Myocyte (in vitro differentiated cells): Measurements from ENCODE around the gene STAC3. TPM values are rescaled to one million over a fixed set of nuclear protein-coding genes. Genes with fewer than 3 reads are reported as not detected.
"Not testable (repeated sequence)": the region's sequence is repeated elsewhere in the genome, so short reads cannot be mapped to it uniquely, and the experiment has no call there.

Experiments
- DNase-seq: peaks from one replicate; pipeline ENCODE4 v3.0.0-alpha.2; 2012; ENCODE audit warnings: low read depth
- polyA plus RNA-seq: library from polyadenylated mRNA; unstranded; fragments of >200 nt; gene quantifications from one replicate; pipeline ENCODE4 v1.2.1, GENCODE V29; 2012; ENCODE audit warnings: missing spikeins
- total RNA-seq: library from RNA; depleted of rRNA; stranded (reverse); fragments of >200 nt; gene quantifications from 2 replicates; pipeline ENCODE4 v1.2.3, GENCODE V29; 2014

The STAC3 gene
- 594 and 728 TPM in 2 replicates for total RNA-seq
- polyA plus RNA-seq: 337 TPM

GRCh38 chr12:57250956-57251355 lies at the start of gene STAC3:
TSS of gene STAC3 (minus strand) at chr12:57251187. CDS start at chr12:57249636, 1,551 bp downstream.
- DNase-seq: peak; percentile 95

DNA sequence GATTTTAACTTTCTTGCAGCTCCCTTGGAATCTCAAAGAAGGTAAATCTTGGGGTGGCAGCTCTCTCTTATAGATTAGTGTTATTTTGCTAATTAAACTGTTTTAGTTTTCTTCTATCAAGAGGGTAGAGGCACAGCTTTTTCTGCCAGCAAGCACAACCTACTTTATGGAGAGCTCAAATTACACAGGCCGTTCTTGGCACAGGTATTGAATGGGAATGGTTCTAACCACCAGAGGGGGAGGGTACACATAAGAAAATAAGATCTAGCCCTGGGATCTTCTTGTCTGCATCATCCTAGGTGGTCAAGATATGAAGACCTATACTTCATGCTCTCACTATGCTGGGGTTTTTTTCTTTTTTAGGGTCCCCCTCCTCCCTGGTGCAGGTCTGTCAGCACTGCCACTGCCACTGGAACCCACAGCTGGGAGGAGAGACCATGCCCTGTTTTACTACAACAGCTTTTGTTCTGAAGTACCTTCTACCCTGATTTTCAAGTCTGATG lies 48.6 kb upstream of the STAC3 start:
- peak; percentile 19 for DNase-seq

DNA sequence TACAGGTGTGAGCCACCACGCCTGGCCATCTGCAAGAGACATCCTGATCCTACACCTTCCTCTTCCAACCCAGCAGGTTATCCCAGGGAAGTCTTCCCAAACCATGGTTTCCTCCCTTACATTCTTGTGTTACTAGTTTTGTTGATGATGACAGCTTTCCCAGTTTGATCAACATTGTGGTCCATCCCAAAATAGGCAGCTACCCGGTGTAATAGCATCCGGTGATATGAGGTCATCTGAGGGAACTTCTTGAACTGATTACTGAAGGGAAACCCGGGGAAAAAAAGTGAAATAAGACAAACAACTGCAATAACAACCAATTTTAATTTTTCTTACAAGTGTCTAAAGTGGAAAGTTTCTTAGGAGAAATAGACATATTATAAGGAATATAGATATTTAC lies 45.3 kb upstream of the STAC3 start:
- peak; percentile 60 for DNase-seq

DNA sequence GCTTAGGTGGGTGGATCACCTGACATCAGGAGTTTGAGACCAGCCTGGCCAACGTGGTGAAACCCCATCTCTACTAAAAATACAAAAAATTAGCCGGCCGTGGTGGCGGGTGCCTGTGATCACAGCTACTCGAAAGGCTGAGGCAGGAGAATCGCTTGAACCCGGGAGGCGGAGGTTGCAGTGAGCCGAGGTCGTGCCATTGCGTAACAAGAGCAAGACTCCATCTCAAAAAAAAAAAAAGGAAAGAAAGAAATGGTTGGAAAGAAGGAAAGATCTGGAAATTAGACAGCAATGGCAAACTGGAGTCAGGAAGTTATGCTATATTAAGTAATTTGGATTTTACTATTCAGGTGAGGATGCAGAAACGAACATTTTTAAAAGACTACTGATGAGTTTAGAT lies 31.1 kb upstream of the STAC3 start:
- not testable (repeated sequence) for DNase-seq

- peak; percentile 81 for DNase-seq
Observed at GRCh38 chr12:57280211-57281062, 29.4 kb upstream of the STAC3 start.

- DNase-seq: no peak
Observed at GRCh38 chr12:57278465-57279381, 27.7 kb upstream of the STAC3 start.

GRCh38 chr12:57276935-57277563 lies 26.1 kb upstream of the STAC3 start:
- DNase-seq: peak; percentile 55

- DNase-seq: not testable (repeated sequence)
Observed at GRCh38 chr12:57276233-57276632, 25.2 kb upstream of the STAC3 start.

DNA sequence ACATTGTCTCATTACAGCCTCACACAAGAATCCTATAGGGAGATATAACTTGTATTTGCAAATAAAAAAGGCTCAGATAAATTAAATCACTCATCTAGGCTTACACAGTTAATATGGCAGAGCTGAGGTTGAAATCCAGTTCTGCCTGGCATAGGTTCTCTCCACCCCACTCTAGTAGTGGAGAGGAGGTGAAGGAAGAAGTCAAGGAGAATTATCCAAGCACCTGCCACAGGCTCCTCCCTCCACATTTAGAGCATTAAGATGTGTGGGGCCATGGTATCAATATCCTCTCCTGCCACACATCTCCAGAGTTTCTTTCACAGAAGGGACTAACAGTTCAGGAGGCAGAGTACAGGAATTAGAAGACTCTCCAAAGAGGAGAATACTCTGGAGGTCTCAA lies 22.5 kb upstream of the STAC3 start:
- no peak for DNase-seq

- DNase-seq: peak; percentile 94
Observed at GRCh38 chr12:57272337-57273151, 21.6 kb upstream of the STAC3 start.

DNA sequence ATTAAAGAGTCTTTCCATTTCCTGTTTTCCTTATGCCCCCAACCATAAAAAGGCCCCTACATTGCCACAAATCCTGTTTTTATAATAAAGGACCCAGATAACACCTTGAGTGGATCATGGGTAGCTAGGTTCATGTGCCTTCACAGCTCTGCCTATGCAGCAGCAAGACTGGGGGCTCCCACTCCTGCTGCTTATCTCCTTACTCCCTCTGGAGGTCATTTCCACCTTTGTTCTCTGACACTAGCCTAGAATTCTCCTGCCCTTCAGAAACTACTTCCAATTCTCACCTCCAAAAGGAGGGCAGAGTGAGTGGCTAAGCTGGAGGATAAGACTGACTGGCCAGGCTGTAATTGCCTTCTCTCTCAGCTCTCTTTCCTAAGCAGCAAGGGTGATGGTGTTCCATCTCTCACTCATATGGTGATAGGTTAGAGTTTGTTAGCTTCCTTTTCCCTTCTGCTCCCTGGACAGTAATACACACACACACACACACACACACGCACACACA lies 20.0 kb upstream of the STAC3 start:
- DNase-seq: peak; percentile 43

GRCh38 chr12:57268264-57268663 lies 17.3 kb upstream of the STAC3 start:
- DNase-seq: peak; percentile 41

DNA sequence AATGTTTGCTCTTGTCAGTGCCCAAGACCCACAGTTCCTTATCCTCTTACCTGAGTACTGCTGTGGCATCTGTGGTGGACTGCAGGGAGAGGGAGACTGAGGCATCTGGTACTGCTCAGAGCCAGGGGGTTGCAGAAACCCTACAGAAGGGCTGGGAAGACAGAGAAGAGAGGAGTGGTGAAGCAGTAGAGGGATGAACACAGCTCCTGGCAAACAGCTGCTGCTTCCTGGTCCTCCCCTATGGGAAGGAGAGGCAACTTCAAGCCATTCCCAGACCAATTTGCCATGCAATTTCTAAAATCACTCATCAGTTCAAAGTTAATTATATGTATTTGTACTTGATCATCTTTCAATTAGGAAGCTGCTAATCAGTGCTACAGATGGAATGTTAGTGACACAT lies 15.7 kb upstream of the STAC3 start:
- no peak for DNase-seq

DNA sequence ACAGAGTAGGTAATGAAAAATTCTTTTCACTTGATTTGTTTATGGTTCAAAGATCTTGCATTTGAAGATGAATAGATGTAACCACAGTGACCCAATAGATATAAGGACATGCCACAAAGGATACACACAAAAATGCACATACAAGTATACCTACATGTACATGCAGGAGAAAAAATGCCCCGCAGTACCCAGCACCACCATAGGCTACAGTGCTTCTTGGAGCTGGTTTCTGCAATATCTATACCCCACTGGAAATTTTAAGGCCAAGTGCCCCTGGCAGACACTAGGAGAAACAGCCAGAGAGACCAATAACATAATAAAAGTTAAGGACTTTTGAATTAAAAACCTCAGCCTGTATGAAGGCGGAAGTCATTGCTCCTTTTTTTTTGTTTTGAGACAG lies 12.1 kb upstream of the STAC3 start:
- no peak for DNase-seq

DNA sequence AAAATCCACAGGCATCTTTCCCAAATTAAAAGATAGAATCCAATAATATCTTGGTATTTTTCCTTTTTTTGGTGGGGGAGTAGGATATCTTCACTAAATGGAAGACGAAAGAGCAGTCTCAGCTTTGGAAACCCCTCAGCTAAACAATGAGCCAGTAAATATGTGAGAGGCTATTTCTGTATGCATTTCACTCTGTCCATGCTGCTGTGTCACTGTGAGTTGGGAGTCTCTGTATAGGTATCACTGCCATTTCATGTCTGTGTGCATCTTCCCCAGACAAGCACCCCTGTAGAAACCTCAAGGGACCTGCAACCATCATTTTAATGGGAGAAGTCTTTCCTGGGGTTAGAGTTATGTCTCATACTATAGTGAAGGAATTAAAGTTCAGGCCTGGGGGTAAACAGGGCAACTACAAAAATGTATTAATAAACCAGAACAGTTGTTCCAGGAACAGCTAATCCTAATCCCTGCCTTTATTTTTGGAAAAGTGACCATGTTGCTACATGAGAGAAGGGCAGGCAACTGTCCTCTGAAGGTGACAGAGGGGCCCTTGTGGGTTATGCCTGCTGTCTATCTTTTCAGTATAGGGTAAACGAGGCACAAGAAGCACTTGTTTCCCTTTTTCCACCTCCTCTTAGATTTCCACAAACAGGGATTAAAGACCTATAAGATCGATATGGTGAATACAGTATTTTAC lies 11.3 kb upstream of the STAC3 start:
- peak; percentile 75 for DNase-seq

GRCh38 chr12:57261428-57261865 lies 10.5 kb upstream of the STAC3 start:
- DNase-seq: peak; percentile 80

GRCh38 chr12:57260366-57260765 lies 9.4 kb upstream of the STAC3 start:
- DNase-seq: no peak

DNA sequence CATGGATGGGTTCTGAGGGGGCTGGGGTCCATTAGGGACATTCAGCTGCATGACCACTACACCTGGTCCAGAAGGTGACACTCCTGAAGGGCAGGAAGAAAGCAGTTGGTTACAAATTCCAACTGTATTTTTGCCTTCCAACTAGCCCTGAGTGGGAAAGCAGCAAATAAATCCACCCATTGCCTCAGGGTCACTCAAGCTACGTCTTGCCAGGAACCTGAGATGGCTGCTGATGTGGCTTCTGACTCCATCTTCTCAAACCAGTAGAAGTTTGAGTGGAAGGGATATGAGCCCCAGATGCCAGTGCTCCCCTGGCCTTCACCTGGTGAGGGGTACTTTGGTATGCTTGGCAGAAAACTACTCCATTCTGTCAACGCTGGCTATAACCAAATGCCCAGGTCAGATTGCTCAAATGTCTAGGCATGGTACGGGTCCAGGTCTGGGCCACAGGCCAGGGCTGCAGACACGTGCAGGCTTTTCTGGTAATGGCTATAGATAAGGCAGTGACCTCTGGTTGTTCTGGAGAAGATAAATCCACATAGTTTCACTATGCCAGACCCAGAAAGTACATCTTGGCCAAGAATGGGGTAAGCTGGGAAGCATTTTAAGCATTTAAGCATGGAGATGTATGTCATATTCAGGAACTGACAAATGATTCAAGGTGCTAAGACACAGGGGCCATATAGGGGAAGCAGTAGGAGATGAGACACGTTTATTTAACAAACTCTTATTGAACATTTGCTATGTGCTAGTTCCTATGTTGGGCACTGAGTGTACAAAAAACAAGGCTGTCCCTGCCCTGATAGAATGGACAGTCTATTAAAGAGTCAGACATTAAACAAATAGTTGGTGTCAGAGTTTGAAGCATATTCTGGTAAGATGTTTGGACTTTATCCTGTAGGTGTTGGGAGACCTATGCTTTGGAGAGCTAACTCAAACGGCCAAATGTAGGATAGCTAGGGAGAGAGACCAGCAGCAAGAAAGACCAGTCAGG lies 8.3 kb upstream of the STAC3 start:
- no peak for DNase-seq
